Stimulated activated CD4-positive, alpha-beta T cell treated with anti-CD3 and anti-CD28 coated beads, Interleukin-1b, Interleukin-23, amount 100 ng/mL, for 48 hours (primary cell): ENCODE results near the gene MICAL2.
A peak's percentile ranks its signal among the peaks of the same experiment; 100 is the strongest.

Experiments used
- DNase-seq: peaks from one replicate; pipeline ENCODE4 v3.0.0-alpha.2; 2020

MICAL2 gene

GRCh38 chr11:12157241-12157661 is 46.9 kb downstream of the MICAL2 start:
- DNase-seq = no peak

DNA sequence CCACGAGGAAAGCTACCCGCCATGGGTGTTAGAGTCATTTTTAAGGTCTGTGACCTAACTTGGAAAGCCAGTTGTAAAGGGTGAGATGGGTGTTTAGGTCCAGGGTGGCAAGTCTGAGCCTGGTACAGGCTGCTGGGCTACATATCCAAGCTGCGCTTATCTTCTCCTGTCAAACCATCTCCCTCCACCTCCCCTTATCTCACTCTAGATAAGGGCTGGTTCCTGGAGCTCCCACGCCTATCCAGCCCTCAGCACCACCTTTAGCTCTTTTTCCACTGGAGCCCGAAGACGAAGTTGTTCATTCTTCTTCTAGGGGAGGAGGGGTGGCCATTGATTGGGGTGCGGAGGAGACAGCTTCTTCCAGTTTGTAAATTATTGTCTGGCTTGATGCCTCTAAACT is 48.5 kb downstream of the MICAL2 start:
- DNase-seq = no peak

- no peak for DNase-seq
These were observed 49.1 kb downstream of the MICAL2 start for GRCh38 chr11:12159351-12160099.

- DNase-seq = no peak
These were observed 49.8 kb downstream of the MICAL2 start for GRCh38 chr11:12160231-12160630.

GRCh38 chr11:12160680-12161079 is 50.3 kb downstream of the MICAL2 start:
- no peak for DNase-seq

- DNase-seq = no peak
These were observed 50.7 kb downstream of the MICAL2 start for GRCh38 chr11:12161137-12161536.

DNA sequence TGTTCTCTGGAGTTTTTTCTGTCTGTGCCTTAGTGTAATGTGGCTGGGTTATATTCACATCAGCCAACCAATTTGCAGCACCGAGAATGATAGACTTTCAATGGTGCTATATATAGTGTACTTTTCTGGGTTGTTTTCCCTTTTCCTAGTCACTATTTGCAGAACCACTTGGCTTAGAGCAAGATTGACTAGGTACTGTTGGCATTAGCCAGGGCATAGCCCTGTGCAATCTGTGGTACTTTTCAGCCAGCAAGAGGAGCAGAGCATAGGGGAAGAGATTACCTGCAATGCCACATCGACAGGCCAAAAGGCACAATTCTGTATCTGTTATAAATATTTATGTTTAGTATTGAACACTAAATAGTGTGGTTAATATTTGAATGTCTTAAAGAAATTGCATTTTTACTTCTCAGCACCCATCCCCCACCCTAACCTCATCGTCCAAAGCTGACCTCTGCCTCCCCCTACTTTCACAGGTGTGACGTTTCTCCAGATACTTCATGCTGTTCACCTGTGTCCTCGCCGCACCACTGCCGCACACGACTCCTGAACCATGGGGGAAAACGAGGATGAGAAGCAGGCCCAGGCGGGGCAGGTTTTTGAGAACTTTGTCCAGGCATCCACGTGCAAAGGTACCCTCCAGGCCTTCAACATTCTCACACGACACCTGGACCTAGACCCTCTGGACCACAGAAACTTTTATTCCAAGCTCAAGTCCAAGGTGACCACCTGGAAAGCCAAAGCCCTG is 51.4 kb downstream of the MICAL2 start:
- DNase-seq = no peak

GRCh38 chr11:12162652-12163051 is 52.3 kb downstream of the MICAL2 start:
- no peak for DNase-seq

DNA sequence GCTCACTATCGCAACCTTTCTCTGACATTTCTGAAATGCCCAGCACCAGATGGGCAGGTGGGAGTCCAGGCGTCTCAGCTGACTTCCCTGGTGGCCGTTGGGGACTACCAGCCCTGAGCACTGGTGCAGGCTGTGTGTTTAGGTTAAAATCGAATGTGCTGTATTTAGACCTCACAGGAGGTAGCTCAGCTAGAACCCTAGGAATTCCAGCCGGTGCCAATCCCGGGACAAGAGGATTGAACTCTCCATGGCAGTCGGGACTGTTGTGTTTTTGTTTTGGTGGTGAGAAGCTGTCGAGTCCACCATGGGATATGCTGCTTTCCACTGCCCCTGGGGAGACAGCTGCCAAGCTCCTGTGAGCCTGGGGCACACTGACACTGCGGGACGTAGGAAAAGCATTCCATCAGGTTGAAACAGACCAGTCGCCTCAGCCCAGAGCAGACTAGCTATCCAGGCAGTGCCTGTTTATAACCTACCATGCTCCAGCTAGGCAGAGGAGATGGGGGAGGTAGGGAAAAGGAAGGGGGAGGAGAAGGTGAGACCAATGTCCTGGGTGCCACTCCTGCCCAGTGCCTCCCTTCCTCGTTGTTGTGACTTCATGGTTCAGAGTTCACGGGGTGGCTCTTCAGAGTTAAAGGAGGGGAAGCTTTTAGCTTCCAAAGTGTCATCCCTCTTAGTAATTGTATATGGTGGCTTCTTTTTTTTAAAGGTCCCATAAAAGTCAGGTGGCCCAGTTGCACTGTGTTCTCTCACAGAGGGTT is 53.0 kb downstream of the MICAL2 start:
- DNase-seq = no peak

DNA sequence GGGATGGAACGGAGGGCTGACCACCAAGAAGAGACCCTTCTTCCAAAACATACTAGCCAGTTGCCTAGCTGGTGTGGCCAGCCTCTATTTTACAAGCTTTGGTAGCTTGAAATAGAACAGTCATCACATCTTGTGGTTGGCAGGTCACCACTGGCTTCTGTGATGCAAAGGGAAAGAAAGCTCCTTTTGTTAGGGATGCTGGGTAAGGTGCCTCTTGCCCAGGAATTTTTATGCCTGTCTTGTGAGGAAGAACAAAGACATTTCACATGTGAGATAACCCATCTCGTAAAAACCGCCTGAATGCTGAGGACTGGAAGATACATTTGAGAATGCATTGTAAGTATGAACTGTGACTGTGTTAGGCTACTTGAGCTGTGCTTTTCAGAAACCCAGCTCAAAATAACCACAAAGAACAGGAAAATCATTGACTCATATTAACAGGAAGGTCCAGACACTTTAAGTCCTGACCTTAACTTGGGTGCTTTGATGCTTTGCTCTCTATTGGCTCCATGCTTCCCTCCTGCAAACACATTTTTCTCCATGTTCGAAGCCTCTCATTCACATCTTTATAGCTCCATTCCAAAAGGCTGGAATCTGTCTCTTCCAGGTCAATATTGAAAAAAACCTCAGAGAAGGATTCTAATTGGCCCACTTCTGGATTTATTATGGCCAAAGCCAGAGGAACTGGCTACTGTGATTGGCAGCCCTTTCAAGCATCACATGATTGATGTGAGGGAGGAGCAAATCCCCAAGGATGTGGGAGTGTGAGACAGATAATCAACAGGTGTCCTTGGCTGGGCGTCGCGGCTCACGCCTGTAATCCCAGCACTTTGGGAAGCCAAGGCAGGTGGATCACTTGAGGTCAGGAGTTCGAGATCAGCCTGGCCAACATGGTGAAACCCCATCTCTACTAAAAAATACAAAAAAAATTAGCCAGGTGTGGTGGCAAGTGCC is 53.9 kb downstream of the MICAL2 start:
- no peak for DNase-seq

GRCh38 chr11:12165237-12165875 is 55.0 kb downstream of the MICAL2 start:
- DNase-seq = no peak

DNA sequence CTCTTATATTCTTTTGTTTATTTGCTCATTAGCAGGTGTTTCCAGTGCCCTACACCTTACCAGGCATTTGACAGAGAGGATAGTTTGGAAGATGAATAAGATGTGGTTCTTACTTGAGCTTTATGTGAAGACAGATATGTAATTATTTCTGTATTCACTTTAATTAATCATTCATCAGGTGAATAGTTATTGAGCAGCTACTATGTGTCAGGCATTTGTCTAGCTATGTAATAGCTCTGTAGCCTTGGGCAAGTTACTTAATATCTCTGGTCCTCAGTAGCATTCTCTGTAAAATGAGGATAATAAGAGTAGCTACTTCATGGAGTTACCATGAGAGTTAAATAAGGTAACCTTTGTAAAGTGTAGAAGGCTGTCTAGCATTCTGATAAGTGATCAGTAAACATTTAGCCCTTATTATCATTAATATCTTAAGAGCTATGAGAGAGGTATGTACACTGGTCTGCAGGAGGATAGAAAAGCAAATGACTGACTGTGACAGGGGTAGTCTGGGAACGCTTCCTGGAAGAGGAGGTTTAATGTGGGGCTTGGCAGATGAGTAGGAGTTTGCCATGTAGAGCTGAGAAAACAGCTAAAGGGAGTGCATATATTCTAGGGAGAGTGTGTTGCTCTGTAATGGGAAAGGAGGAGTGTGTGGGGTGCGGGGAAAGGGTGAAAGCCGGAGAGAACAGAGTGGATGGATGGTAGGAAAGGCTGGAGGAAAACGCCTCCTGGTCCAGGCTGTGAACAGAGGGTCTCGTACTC is 56.1 kb downstream of the MICAL2 start:
- no peak for DNase-seq

DNA sequence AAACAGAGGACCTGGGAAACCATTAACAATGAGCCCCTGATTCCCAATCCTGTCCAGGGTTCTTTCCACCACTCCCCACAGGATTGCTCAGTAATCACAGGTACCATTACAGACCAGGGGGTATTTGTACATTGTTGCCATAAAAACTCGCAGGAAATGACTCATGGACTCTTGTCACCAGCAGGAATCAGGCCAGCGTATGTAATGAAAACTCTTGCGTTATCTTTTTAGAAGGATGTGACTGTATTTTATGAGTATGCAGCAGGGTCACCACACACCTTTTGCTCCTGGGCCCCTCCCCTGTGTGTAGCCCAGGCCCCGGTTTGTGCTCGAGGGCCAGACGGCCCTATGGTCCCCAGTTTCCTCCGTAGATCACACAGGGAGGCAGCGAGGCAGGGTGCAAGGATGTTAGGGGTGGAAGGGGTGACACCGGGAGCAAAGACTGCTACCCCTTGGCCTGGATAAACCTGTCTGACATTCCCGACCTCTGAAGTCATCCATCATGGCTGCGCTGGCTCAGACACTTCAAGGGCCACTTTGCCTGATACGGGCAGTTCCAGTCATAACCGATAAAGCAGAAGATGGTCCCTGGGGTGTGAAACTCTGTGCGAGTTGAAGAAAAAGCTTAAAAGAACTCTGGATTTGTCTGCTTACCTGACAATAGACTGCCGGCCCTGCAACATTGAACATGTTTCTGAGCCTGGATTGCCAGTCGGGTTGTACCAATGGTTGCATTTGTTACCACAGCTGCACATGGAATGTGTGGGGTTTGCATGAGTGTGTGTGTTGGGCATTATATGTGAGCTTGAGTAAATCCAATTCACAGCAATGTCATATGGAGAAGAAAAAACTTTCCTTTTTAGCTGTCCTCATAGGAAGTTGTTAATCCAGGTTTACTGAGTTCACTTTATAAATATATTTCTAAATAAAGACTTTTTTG is 56.9 kb downstream of the MICAL2 start:
- peak; percentile 59 for DNase-seq

DNA sequence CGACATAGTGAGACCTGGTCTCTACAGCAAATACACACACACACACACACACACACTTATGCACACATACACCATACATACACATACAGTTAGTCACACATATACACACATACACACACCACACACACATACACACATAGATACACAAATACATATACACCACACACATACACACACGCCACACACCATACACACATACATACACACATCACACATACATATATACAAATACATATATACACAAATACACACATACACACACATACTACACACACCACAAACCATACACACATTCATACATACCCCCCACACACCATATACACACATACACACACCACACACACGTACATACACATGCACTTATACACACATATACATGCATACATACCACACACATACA is 57.7 kb downstream of the MICAL2 start:
- no peak for DNase-seq

DNA sequence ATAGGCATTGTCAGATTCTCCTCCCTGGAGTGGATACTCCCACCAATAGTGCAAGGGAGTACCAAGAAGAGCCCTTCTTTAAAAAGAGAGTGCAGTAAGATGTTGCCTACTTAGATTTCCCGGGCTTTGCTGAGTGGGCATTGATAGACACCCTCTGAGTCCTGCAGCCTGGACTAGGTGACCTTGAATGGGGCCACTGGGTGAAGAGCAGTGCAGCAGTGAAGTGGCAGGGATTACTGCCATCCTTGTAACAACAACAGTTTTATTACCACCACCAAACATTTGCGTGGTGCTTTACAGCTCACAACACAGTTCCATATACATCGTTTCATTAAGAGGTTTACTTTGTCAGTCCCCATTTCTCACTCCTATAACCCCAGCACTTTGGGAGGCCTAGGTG is 59.4 kb downstream of the MICAL2 start:
- DNase-seq = no peak

DNA sequence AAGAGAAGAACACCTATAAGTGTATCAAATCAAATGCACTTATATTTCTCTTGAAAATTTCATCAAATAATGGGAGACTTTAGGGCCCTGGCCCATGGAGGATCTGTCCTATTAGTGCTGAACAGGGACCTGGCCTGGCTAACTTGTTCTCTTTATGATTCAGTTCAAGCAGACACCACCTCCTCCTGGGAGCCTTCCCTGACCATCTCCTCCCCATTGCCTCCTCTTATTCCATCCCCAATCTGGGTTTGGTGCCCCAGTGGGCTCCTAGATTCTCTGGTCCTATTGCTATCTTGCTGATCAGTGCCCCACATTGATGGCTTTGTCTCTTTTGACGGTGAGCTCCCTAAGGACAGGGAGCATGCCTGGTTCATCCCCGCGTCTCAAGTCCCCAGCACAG is 60.1 kb downstream of the MICAL2 start:
- DNase-seq = no peak

- no peak for DNase-seq
These were observed 60.6 kb downstream of the MICAL2 start for GRCh38 chr11:12170984-12171383.

DNA sequence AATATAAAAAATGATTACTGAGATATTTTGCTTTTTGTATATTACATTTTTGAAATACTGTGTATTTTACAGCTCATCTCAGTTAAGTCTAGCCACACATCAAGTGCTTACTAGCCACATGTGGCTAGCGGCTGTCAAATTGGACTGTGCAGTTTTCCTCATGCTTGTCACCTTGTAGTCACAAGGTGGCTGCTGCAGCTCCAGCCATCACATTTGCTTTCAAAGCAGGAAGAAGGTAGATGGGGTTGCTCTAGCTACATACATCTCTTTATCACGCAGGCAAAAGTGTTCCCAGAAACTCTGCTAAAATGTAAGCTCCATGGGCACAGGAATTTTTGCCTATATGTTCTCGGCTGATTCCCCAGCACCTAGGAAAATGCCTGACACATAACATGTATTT is 61.5 kb downstream of the MICAL2 start:
- DNase-seq = no peak

GRCh38 chr11:12172493-12173013 is 62.2 kb downstream of the MICAL2 start:
- DNase-seq = no peak

DNA sequence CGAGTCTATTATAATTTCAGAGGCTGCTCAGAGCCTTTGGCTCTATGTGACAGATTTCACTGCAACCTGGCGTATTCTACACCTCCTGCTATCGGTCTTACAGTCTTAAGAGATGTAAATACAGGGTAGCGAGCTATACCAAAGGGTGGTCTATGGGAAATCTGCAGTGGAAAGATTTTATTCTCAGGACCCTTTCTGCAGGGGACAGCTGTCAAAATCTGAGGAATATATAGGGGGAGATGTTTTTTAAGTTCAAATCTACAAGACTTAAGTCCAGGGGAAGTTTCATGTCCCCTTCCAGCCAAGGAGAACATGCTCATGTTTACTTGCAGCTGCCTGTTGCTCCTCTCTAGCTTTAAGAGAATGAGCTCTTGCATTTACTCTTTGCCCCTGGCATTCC is 62.7 kb downstream of the MICAL2 start:
- DNase-seq = no peak
